Endodermal cell (in vitro differentiated cells): ENCODE results near the gene GSTO2. TPM values are rescaled to one million over a fixed set of nuclear protein-coding genes. Genes with fewer than 3 reads are reported as not detected.

Experiments used
- DNase-seq: peaks from one replicate; pipeline ENCODE4 v3.0.0-alpha.2; 2017
- H3K27ac ChIP-seq: 2 replicates; pipeline ENCODE4 v1.5.1; 2013; ENCODE audit warnings: mild to moderate bottlenecking, low read depth, low read length, moderate library complexity
- H3K27me3 ChIP-seq: 2 replicates; pipeline ENCODE4 v1.6.1; 2013; ENCODE audit warnings: mild to moderate bottlenecking, low read length, moderate library complexity; ENCODE audit not compliant: insufficient read depth, control insufficient read depth, poor library complexity, severe bottlenecking
- H3K36me3 ChIP-seq: 2 replicates; pipeline ENCODE4 v1.7.0; 2013; ENCODE audit warnings: mild to moderate bottlenecking, low read length, moderate library complexity; ENCODE audit not compliant: control insufficient read depth, insufficient read depth
- H3K4me1 ChIP-seq: one replicate; pipeline ENCODE4 v1.7.0; 2013; ENCODE audit warnings: low read length; ENCODE audit not compliant: control insufficient read depth, insufficient read depth
- H3K4me3 ChIP-seq: 2 replicates; pipeline ENCODE4 v1.5.1; 2013; ENCODE audit warnings: mild to moderate bottlenecking, low read length, moderate library complexity
- H3K9ac ChIP-seq: 2 replicates; pipeline ENCODE4 v1.6.1; 2013; ENCODE audit warnings: mild to moderate bottlenecking, low read length, moderate library complexity; ENCODE audit not compliant: poor library complexity, severe bottlenecking; ENCODE audit errors: extremely low read depth
- H3K9me3 ChIP-seq: 2 replicates; pipeline ENCODE4 v1.6.1; 2013; ENCODE audit warnings: mild to moderate bottlenecking, low read length, moderate library complexity; ENCODE audit not compliant: control insufficient read depth
- H3K27ac Mint-ChIP-seq: 2 replicates; pipeline ENCODE4 v1.8.0; 2020; ENCODE audit warnings: mixed read lengths
- H3K27me3 Mint-ChIP-seq: 2 replicates; pipeline ENCODE4 v1.8.0; 2021; ENCODE audit warnings: mild to moderate bottlenecking, mixed read lengths; ENCODE audit not compliant: insufficient read depth
- H3K36me3 Mint-ChIP-seq: 2 replicates; pipeline ENCODE4 v1.8.0; 2020; ENCODE audit warnings: low read depth, mixed read lengths
- H3K4me1 Mint-ChIP-seq: 2 replicates; pipeline ENCODE4 v1.8.0; 2020; ENCODE audit warnings: mixed read lengths
- H3K4me3 Mint-ChIP-seq: 2 replicates; pipeline ENCODE4 v1.8.0; 2020; ENCODE audit warnings: mild to moderate bottlenecking, moderate library complexity, mixed read lengths
- H3K9me3 Mint-ChIP-seq: 2 replicates; pipeline ENCODE4 v1.8.0; 2020; ENCODE audit warnings: mild to moderate bottlenecking, mixed read lengths
- WGBS, 2 experiments: methylation state at CpG; one replicate each; pipeline versions ENCODE4 v1.1.5 to v1.1.7; 2013; ENCODE audit warnings: missing lambda C conversion rate in 2 of 2, mixed read lengths in 1 of 2; ENCODE audit not compliant: insufficient coverage in 1 of 2, insufficient read length in 1 of 2; 5-methylcytosine and 5-hydroxymethylcytosine counted together
- total RNA-seq, 2 donors: library from RNA; stranded (reverse); fragmentation: NEBNext Ultra II Directional in 1 of 2; extraction: Animal tissue kit (Norgen Biotek cat#: 25700) in 1 of 2; gene quantifications; 2 replicates in 1 of 2; 3 replicates in 1 of 2; pipeline ENCODE4 v1.2.1, GENCODE V29; 2021
- TF ChIP-seq, protein P1 (sequence below): fragments of 200-600 bp; sonication (generic); conservative IDR thresholded peaks from 2 replicates; pipeline ENCODE4 v1.5.0; 2021; ENCODE audit warnings: antibody characterized with exemption, mild to moderate bottlenecking

Gene GSTO2
- total RNA-seq, 2 donors from 2014 or later, result 17.8 to 18.8 TPM

DNA sequence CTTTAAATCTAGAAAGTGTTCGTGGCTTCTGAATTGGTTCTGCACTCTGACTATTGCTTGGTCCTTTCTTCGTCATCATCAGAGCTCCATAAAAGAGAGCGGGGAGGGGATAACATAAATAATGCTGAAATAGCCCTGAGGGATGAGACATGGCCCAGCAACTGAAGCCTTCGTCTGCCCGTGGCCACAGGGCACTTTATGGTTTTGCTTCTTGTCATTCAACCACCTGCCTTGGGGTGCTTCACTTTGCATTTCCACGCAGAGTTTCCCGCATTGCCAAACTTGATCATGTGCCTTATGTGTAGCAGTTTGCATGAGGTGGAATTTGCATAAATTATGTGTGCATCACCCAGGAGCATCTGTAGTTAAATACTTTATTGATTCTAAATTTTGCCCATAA lies 15.9 kb downstream of the GSTO2 start:
- 92 to 95% methylated on average over 6 to 7 of the region's 7 CpGs for WGBS, 2 experiments
- DNase-seq, result no peak
- H3K9ac ChIP-seq, result no peak overlapping the region
- peaks cover 38% of the 10 kb centered on the region for H3K27me3 ChIP-seq
- no peaks in the 10 kb centered on the region for H3K4me1 ChIP-seq
- TF ChIP-seq, protein P1, sequence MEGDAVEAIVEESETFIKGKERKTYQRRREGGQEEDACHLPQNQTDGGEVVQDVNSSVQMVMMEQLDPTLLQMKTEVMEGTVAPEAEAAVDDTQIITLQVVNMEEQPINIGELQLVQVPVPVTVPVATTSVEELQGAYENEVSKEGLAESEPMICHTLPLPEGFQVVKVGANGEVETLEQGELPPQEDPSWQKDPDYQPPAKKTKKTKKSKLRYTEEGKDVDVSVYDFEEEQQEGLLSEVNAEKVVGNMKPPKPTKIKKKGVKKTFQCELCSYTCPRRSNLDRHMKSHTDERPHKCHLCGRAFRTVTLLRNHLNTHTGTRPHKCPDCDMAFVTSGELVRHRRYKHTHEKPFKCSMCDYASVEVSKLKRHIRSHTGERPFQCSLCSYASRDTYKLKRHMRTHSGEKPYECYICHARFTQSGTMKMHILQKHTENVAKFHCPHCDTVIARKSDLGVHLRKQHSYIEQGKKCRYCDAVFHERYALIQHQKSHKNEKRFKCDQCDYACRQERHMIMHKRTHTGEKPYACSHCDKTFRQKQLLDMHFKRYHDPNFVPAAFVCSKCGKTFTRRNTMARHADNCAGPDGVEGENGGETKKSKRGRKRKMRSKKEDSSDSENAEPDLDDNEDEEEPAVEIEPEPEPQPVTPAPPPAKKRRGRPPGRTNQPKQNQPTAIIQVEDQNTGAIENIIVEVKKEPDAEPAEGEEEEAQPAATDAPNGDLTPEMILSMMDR, result no peak
- H3K9me3 Mint-ChIP-seq, result no peaks in the 10 kb centered on the region
- no peak overlapping the region for H3K4me3 Mint-ChIP-seq
- H3K27ac Mint-ChIP-seq, result no peak overlapping the region
- peaks cover 10% of the 10 kb centered on the region for H3K36me3 Mint-ChIP-seq
- H3K4me3 ChIP-seq, result no peak overlapping the region
- H3K27me3 Mint-ChIP-seq, result peaks cover 25% of the 10 kb centered on the region
- H3K36me3 ChIP-seq, result no peaks in the 10 kb centered on the region
- H3K9me3 ChIP-seq, result no peaks in the 10 kb centered on the region
- no peak overlapping the region for H3K27ac ChIP-seq
- H3K4me1 Mint-ChIP-seq, result peaks cover 16% of the 10 kb centered on the region

DNA sequence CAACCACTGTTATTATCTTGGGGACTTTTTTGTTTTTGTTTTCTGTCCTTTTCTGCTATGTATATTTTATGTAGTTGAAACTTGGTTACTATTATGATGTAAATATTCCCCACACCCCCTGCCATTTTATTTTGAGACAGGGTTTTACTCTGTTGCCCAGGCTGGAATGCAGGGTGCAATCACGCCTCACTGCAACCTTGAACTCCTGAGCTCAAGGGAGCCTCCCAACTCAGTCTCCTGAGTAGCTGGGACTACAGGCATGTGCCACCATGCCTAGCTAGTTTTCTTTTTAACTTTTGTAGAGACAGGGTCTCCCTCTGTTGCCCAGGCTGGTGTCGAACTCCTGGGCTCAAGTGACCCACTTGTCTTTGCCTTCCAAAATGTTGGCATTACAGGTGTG lies 18.0 kb downstream of the GSTO2 start:
- Histone ChIP-seq H3K4me3 (no peak overlapping the region), H3K9me3 (no peaks in the 10 kb centered on the region), H3K27ac (no peak overlapping the region), H3K36me3 (no peaks in the 10 kb centered on the region), H3K4me1 (no peaks in the 10 kb centered on the region), H3K9ac (no peak overlapping the region), H3K27me3 (peaks cover 26% of the 10 kb centered on the region)
- Mint-ChIP-seq H3K27ac (no peak overlapping the region), H3K36me3 (peaks cover 5% of the 10 kb centered on the region), H3K9me3 (no peaks in the 10 kb centered on the region), H3K4me1 (peaks cover 5% of the 10 kb centered on the region), H3K4me3 (no peak overlapping the region), H3K27me3 (peaks cover 30% of the 10 kb centered on the region)
- WGBS, 2 experiments, result 95 to 100% methylated on average over 1 to 2 of the region's 2 CpGs
- DNase-seq, result no peak
- TF ChIP-seq, protein P1, result no peak

DNA sequence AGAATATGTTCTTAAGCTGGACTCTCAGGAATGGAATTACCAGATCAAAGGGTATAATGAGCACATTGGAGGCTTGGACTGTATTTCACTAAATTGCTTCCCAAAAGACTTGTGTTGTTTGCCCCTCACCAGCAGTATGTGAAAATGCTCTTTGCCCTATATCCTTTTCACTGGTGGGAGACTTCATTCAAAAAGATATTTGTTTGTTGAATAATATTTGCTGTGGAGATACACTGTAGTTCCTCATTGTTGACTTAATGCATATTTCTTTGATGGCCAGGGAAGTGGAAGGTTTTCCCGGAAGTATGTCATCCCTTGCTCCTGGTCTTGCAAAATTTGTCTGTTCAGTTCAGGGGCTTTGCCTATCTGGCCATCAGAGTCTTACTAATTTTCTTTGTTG lies 19.4 kb downstream of the GSTO2 start:
- Histone ChIP-seq H3K4me1 (no peaks in the 10 kb centered on the region), H3K27ac (no peak overlapping the region), H3K27me3 (peaks cover 15% of the 10 kb centered on the region), H3K4me3 (no peak overlapping the region), H3K9me3 (no peaks in the 10 kb centered on the region), H3K36me3 (no peaks in the 10 kb centered on the region), H3K9ac (no peak overlapping the region)
- no peak for DNase-seq
- H3K9me3 Mint-ChIP-seq, result no peaks in the 10 kb centered on the region
- H3K27ac Mint-ChIP-seq, result no peak overlapping the region
- peaks cover 6% of the 10 kb centered on the region for H3K4me1 Mint-ChIP-seq
- TF ChIP-seq, protein P1, result no peak
- WGBS, 2 experiments, result 95 to 100% methylated on average over 1 of the region's 1 CpG
- H3K4me3 Mint-ChIP-seq, result no peak overlapping the region
- H3K36me3 Mint-ChIP-seq, result peaks cover 3% of the 10 kb centered on the region
- peaks cover 20% of the 10 kb centered on the region for H3K27me3 Mint-ChIP-seq
